A673 (cell line): ENCODE measurements around the gene AMY2B.

Experiments used
- EZH2 ChIP-seq: fragments of 200-600 bp; sonication (generic); IDR thresholded peaks from 2 replicates; pipeline ENCODE4 v1.6.1; 2017; ENCODE audit warnings: borderline replicate concordance, low read depth, mild to moderate bottlenecking, mixed read lengths, antibody characterized with exemption, low read length; ENCODE audit not compliant: poor library complexity, severe bottlenecking
- TF ChIP-seq, protein P1 (sequence below): fragments of 300-800, 200-600 bp; sonication (generic); conservative IDR thresholded peaks from 2 replicates; pipeline ENCODE4 v1.5.1; 2017; ENCODE audit warnings: low read depth, mild to moderate bottlenecking, antibody characterized with exemption, low read length, moderate library complexity, mixed read lengths

DNA sequence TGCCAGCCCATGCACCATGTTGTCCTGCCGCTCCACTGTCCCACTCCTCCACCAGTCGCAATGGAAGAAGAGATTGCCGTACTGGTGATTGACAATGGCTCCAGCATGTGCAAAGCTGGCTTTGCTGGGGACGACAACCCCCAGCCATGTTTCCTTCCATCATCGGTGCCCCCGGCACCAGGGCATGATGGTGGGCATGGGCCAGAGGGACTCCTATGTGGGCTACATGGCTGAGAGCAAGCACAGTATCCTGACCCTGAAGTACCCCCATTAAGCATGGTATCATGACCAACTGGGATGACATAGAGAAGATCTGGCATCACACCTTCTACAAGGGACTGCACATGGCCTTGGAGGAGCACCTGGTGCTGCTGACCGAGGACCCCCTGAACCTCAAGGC lies 1.9 kb upstream of the AMY2B start:
- TF ChIP-seq, protein P1, sequence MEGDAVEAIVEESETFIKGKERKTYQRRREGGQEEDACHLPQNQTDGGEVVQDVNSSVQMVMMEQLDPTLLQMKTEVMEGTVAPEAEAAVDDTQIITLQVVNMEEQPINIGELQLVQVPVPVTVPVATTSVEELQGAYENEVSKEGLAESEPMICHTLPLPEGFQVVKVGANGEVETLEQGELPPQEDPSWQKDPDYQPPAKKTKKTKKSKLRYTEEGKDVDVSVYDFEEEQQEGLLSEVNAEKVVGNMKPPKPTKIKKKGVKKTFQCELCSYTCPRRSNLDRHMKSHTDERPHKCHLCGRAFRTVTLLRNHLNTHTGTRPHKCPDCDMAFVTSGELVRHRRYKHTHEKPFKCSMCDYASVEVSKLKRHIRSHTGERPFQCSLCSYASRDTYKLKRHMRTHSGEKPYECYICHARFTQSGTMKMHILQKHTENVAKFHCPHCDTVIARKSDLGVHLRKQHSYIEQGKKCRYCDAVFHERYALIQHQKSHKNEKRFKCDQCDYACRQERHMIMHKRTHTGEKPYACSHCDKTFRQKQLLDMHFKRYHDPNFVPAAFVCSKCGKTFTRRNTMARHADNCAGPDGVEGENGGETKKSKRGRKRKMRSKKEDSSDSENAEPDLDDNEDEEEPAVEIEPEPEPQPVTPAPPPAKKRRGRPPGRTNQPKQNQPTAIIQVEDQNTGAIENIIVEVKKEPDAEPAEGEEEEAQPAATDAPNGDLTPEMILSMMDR = no peak
- TF ChIP-seq EZH2 = no peak
